ENCODE measurements around the gene NOS3. TPM values are rescaled to one million over a fixed set of nuclear protein-coding genes. Genes with fewer than 3 reads are reported as not detected.
A peak's percentile ranks its signal among the peaks of the same experiment; 100 is the strongest.

Gene NOS3
- total RNA-seq, 4 donors from 2014 or later = 1.4 to 10.8 (median 4.2) TPM

GRCh38 chr7:150981644-150982043, 9.2 kb upstream of the NOS3 start:
- no peak for TF ChIP-seq POLR2A (IDR thresholded peaks at IDR 0.05)
- no peak for TF ChIP-seq CTCF (IDR thresholded peaks at IDR 0.05 in 4 of 5, conservative IDR thresholded peaks at IDR 0.05 in 1 of 5)
- ATAC-seq = no peak
- in situ Hi-C loops (cut with MboI; ENCODE audit: low sequenced_read_pairs in 4 of 4) = loop anchor here (10.0 to 25.0 kb wide), 2 partner anchors 77 to 194 kb away; no protein-coding TSS in a partner anchor
- H3K36me3 ChIP-seq = no peaks in the 10 kb centered on the region
- DNase-seq = no peak
- intact Hi-C loops (cut with DNase I; ENCODE audit: low total_unique reads) = loop anchor here (10.0 kb wide), 1 partner anchor 207 kb away; no protein-coding TSS in a partner anchor
- H3K27me3 ChIP-seq = peaks cover 27 to 44% (median 32%) of the 10 kb centered on the region in 3 donors
- peaks cover 0 to 13% of the 10 kb centered on the region in 2 donors for H3K4me1 ChIP-seq
- H3K4me3 ChIP-seq = no peak overlapping the region
- H3K27ac ChIP-seq = no peak overlapping the region
- H3K9me3 ChIP-seq = no peaks in the 10 kb centered on the region

GRCh38 chr7:150982351-150982750, 8.5 kb upstream of the NOS3 start:
- intact Hi-C loops (cut with DNase I; ENCODE audit: low total_unique reads) (loop anchor here (10.0 kb wide), 1 partner anchor 208 kb away; no protein-coding TSS in a partner anchor), in situ Hi-C loops (cut with MboI; ENCODE audit: low sequenced_read_pairs in 4 of 4) (loop anchor here (10.0 to 25.0 kb wide), 2 partner anchors 78 to 195 kb away; no protein-coding TSS in a partner anchor)
- H3K4me3 ChIP-seq = no peak overlapping the region
- ATAC-seq (no peak), DNase-seq (no peak)
- no peaks in the 10 kb centered on the region for H3K36me3 ChIP-seq
- peaks cover 0 to 9% of the 10 kb centered on the region in 2 donors for H3K4me1 ChIP-seq
- H3K9me3 ChIP-seq = no peaks in the 10 kb centered on the region
- no peak overlapping the region for H3K27ac ChIP-seq
- no peak for TF ChIP-seq POLR2A (IDR thresholded peaks at IDR 0.05)
- TF ChIP-seq CTCF (IDR thresholded peaks at IDR 0.05 in 4 of 5, conservative IDR thresholded peaks at IDR 0.05 in 1 of 5) = no peak
- peaks cover 20 to 37% (median 25%) of the 10 kb centered on the region in 3 donors for H3K27me3 ChIP-seq

DNA sequence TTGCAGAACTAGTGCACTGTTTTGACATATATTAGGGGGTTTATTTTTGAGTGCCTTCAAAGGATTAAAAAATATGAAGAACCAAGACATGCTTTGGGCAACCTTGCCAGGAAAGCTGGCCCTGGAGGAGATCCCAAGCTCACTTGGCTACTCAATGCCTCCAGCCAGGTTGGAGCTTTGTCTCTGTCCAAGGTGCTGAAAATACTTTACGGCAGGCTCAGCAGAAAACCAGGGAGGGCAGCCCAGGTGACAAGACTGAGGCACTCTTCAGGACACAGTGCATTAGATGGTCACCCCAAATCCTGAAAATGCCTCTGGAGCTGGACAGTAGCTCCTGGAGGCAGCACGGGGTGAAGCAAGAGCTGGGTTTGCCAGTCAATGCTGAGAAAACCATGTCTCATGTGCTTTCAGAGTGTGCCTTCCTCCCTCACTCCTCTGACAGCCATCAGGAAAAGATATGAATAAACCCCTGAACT, 6.9 kb upstream of the NOS3 start:
- Histone ChIP-seq H3K27ac (no peak overlapping the region), H3K9me3 (no peaks in the 10 kb centered on the region), H3K27me3 (peaks cover 15 to 29% (median 17%) of the 10 kb centered on the region in 3 donors), H3K4me3 (no peak overlapping the region), H3K4me1 (peaks cover 0 to 7% of the 10 kb centered on the region in 2 donors), H3K36me3 (no peaks in the 10 kb centered on the region)
- no peak for DNase-seq
- intact Hi-C loops (cut with DNase I; ENCODE audit: low total_unique reads) = loop anchor here (10.0 kb wide), 1 partner anchor 209 kb away; no protein-coding TSS in a partner anchor
- in situ Hi-C loops (cut with MboI; ENCODE audit: low sequenced_read_pairs in 4 of 4) = loop anchor here (10.0 to 25.0 kb wide), 2 partner anchors 79 to 197 kb away; no protein-coding TSS in a partner anchor
- no peak for ATAC-seq
- TF ChIP-seq CTCF (IDR thresholded peaks at IDR 0.05 in 4 of 5, conservative IDR thresholded peaks at IDR 0.05 in 1 of 5) = no peak
- no peak for TF ChIP-seq POLR2A (IDR thresholded peaks at IDR 0.05)

GRCh38 chr7:150986099-150986512, 4.7 kb upstream of the NOS3 start:
- H3K27me3 ChIP-seq = peaks cover 5 to 7% (median 5%) of the 10 kb centered on the region in 3 donors
- H3K9me3 ChIP-seq = no peaks in the 10 kb centered on the region
- peaks cover 0 to 7% of the 10 kb centered on the region in 2 donors for H3K4me1 ChIP-seq
- intact Hi-C loops (cut with DNase I; ENCODE audit: low total_unique reads) (loop anchor here (10.0 kb wide), 1 partner anchor 211 kb away; no protein-coding TSS in a partner anchor), in situ Hi-C loops (cut with MboI; ENCODE audit: low sequenced_read_pairs in 4 of 4) (loop anchor here (5.0 to 25.0 kb wide), 4 partner anchors 81 to 199 kb away; no protein-coding TSS in a partner anchor)
- no peak for ATAC-seq
- TF ChIP-seq CTCF (IDR thresholded peaks at IDR 0.05 in 4 of 5, conservative IDR thresholded peaks at IDR 0.05 in 1 of 5) = peak in 3 of 5 experiments; percentile 32 to 51 (median 33)
- TF ChIP-seq POLR2A (IDR thresholded peaks at IDR 0.05) = no peak
- no peak for DNase-seq
- no peaks in the 10 kb centered on the region for H3K36me3 ChIP-seq
- no peak overlapping the region for H3K27ac ChIP-seq
- no peak overlapping the region for H3K4me3 ChIP-seq
